HepG2 (cell line): ENCODE measurements around the gene POLA2. TPM values are rescaled to one million over a fixed set of nuclear protein-coding genes. Genes with fewer than 3 reads are reported as not detected.

Experiments used
- AKNA ChIP-seq: sonication (generic); formaldehyde crosslinking; IDR thresholded peaks from 2 replicates; pipeline ENCODE4 v1.4.0; 2020; ENCODE audit warnings: missing genetic modification reagents, borderline replicate concordance
- CCDC6 ChIP-seq: sonication (generic); formaldehyde crosslinking; IDR thresholded peaks from 2 replicates; pipeline ENCODE4 v1.8.1; 2022; ENCODE audit warnings: mild to moderate bottlenecking, missing genetic modification reagents, moderate library complexity
- CEBPB ChIP-seq: IDR thresholded peaks from 2 replicates; pipeline ENCODE4 v1.6.1; 2011; ENCODE audit warnings: low read depth, low read length, improper control_type of control experiment, borderline replicate concordance
- GATAD2A ChIP-seq: IDR thresholded peaks from 2 replicates; pipeline ENCODE4 v1.6.1; 2016
- IRF9 ChIP-seq: sonication (generic); formaldehyde crosslinking; IDR thresholded peaks from 2 replicates; pipeline ENCODE4 v1.8.0; 2022; ENCODE audit warnings: missing genetic modification reagents, mild to moderate bottlenecking, borderline replicate concordance
- NFIB ChIP-seq: sonication (generic); formaldehyde crosslinking; IDR thresholded peaks from 2 replicates; pipeline ENCODE4 v1.9.0; 2021; ENCODE audit warnings: missing genetic modification reagents, mild to moderate bottlenecking, borderline replicate concordance
- SKIL ChIP-seq: sonication (generic); formaldehyde crosslinking; IDR thresholded peaks from 2 replicates; pipeline ENCODE4 v1.8.0; 2022; ENCODE audit warnings: missing genetic modification reagents, mild to moderate bottlenecking, moderate library complexity, borderline replicate concordance
- SMARCC2 ChIP-seq: fragments of 450-650 bp; IDR thresholded peaks from 2 replicates; pipeline ENCODE4 v1.6.1; 2017; ENCODE audit warnings: antibody characterized with exemption, mild to moderate bottlenecking
- STAG1 ChIP-seq: sonication (generic); formaldehyde crosslinking; IDR thresholded peaks from 2 replicates; pipeline ENCODE4 v1.4.0; 2020; ENCODE audit warnings: missing genetic modification reagents
- TBX3 ChIP-seq: fragments of 450-650 bp; IDR thresholded peaks from 2 replicates; pipeline ENCODE4 v1.6.1; 2017; ENCODE audit warnings: antibody characterized with exemption, mild to moderate bottlenecking, inconsistent platforms, borderline replicate concordance
- TCF7 ChIP-seq: sonication (generic); IDR thresholded peaks from 2 replicates; pipeline ENCODE4 v1.6.1; 2016; ENCODE audit warnings: antibody characterized with exemption, low read depth
- TIGD3 ChIP-seq: sonication (generic); formaldehyde crosslinking; IDR thresholded peaks from 2 replicates; pipeline ENCODE4 v1.5.1; 2020; ENCODE audit warnings: mild to moderate bottlenecking, missing genetic modification reagents, borderline replicate concordance
- ZFP91 ChIP-seq: sonication (generic); formaldehyde crosslinking; IDR thresholded peaks from 2 replicates; pipeline ENCODE4 v1.9.0; 2022; ENCODE audit warnings: missing genetic modification reagents, mild to moderate bottlenecking, borderline replicate concordance
- ZNF639 ChIP-seq: conservative IDR thresholded peaks from 2 replicates; pipeline ENCODE4 v1.6.1; 2018; ENCODE audit warnings: missing genetic modification reagents
- ZNF878 ChIP-seq: sonication (generic); formaldehyde crosslinking; IDR thresholded peaks from 2 replicates; pipeline ENCODE4 v1.8.1; 2023; ENCODE audit warnings: mild to moderate bottlenecking, missing genetic modification reagents, moderate library complexity
- polyA plus RNA-seq, 8 experiments: library from polyadenylated mRNA; depleted of rRNA in 3 of 8; stranded (reverse) in 7 of 8; unstranded in 1 of 8; fragments of >200 nt; fragmentation: Illumina TruSeq in 4 of 8; extraction: Trizol in 4 of 8; gene quantifications; 2 replicates each; pipeline versions ENCODE4 v1.2.1 to v1.2.3, GENCODE V29; 2011 to 2016; ENCODE audit warnings: low read depth in 4 of 8, missing spikeins in 1 of 8, mixed read lengths in 1 of 8; ENCODE audit not compliant: insufficient read depth in 1 of 8
- total RNA-seq, 5 experiments: library from RNA; depleted of rRNA; stranded (reverse); fragments of >200 nt; fragmentation: Illumina TruSeq; extraction: Trizol; gene quantifications; 2 replicates each; pipeline ENCODE4 v1.2.3, GENCODE V29; 2016; ENCODE audit warnings: low read depth in 1 of 5

POLA2 gene
- total and polyA plus RNA-seq, 2 of the 13 experiments (the other 11 are each of a cell fraction or from before 2014, with no cell fraction given), result 9.7 to 15.6 TPM

- TF ChIP-seq AKNA (no peak), ZFP91 (CRISPR knock-in tag) (peak; percentile 19; the same call in 1 of the 2 replicates), IRF9 (CRISPR knock-in tag) (0 out of 2 replicates have a peak, but pooled peaks have one; percentile 14), STAG1 (CRISPR knock-in tag) (peak; percentile 14; the same call in 1 of the 2 replicates), CCDC6 (CRISPR knock-in tag) (no peak; the same call in 1 of the 2 replicates), ZNF878 (CRISPR knock-in tag) (no peak), TIGD3 (CRISPR knock-in tag) (no peak), NFIB (CRISPR knock-in tag) (no peak), SMARCC2 (no peak), TCF7 (peak; percentile 56; the same call in 1 of the 2 replicates), GATAD2A (CRISPR knock-in tag) (peak; percentile 94), TBX3 (peak; percentile 65; the same call in 1 of the 2 replicates), ZNF639 (no peak; the same call in 1 of the 2 replicates), CEBPB (no peak), SKIL (CRISPR knock-in tag) (no peak)
These were observed 43.9 kb downstream of the POLA2 start (continued) for GRCh38 chr11:65305501-65306268.
